Upper lobe of right lung (tissue), 1 donor: ENCODE results near the gene DPP6. TPM values are rescaled to one million over a fixed set of nuclear protein-coding genes. Genes with fewer than 3 reads are reported as not detected.

Experiments used
- ATAC-seq: fragments of 200-7000 bp; cut with Tn5 transposase; one replicate; pipeline ENCODE4 v1.9.1; 2020; ENCODE audit warnings: mild to moderate bottlenecking, moderate library complexity
- DNase-seq: peaks from one replicate; pipeline ENCODE4 v3.0.0-alpha.2; 2020
- H3K27ac ChIP-seq: fragments of 200-600 bp; one replicate; pipeline ENCODE4 v1.8.0; 2022
- H3K27me3 ChIP-seq: fragments of 200-600 bp; one replicate; pipeline ENCODE4 v1.8.0; 2022; ENCODE audit warnings: mild to moderate bottlenecking
- H3K36me3 ChIP-seq: fragments of 200-600 bp; one replicate; pipeline ENCODE4 v1.8.0; 2022
- H3K4me1 ChIP-seq: fragments of 200-600 bp; one replicate; pipeline ENCODE4 v1.8.0; 2022
- H3K4me3 ChIP-seq: fragments of 200-600 bp; one replicate; pipeline ENCODE4 v1.8.0; 2022; ENCODE audit warnings: mild to moderate bottlenecking
- H3K9me3 ChIP-seq: fragments of 200-600 bp; one replicate; pipeline ENCODE4 v1.8.0; 2022
- CTCF ChIP-seq: fragments of 200-600 bp; IDR thresholded peaks from one replicate; pipeline ENCODE4 v1.8.0; 2022; ENCODE audit warnings: antibody characterized with exemption
- intact Hi-C: fragments of 100-400 bp; cut with DNase I; formaldehyde crosslinking; loops from one replicate; pipeline ENCODE4 v1.11.0; 2022
- total RNA-seq: library from RNA; stranded (reverse); fragmentation: NEBNext Ultra II Directional; extraction: Animal tissue kit (Norgen Biotek cat#: 25700); gene quantifications from one replicate; pipeline ENCODE4 v1.2.1, GENCODE V29; 2021
- donor health status: DM: no; HTN: yes; CAD: no; lungs with severe emphysema.

The DPP6 gene
- total RNA-seq, 1 donor from 2014 or later = 1.6 TPM

- intact Hi-C loops = no loop called here
- no peaks in the 10 kb centered on the region for H3K4me1 ChIP-seq
- H3K36me3 ChIP-seq = no peaks in the 10 kb centered on the region
- TF ChIP-seq CTCF = no peak
- H3K27me3 ChIP-seq = no peaks in the 10 kb centered on the region
- no peak overlapping the region for H3K27ac ChIP-seq
- no peak overlapping the region for H3K4me3 ChIP-seq
- H3K9me3 ChIP-seq = no peaks in the 10 kb centered on the region
- no peak for ATAC-seq
- no peak for DNase-seq
Observed at GRCh38 chr7:154188330-154188729, 136.1 kb downstream of the DPP6 start.

GRCh38 chr7:154195266-154195665 is 143.1 kb downstream of the DPP6 start:
- no peaks in the 10 kb centered on the region for H3K9me3 ChIP-seq
- no peak overlapping the region for H3K27ac ChIP-seq
- TF ChIP-seq CTCF = no peak
- intact Hi-C loops = no loop called here
- H3K4me3 ChIP-seq = no peak overlapping the region
- H3K27me3 ChIP-seq = no peaks in the 10 kb centered on the region
- H3K4me1 ChIP-seq = no peaks in the 10 kb centered on the region
- ATAC-seq (no peak), DNase-seq (no peak)
- no peaks in the 10 kb centered on the region for H3K36me3 ChIP-seq

- H3K4me3 ChIP-seq = no peak overlapping the region
- intact Hi-C loops = no loop called here
- ATAC-seq = no peak
- no peak for TF ChIP-seq CTCF
- H3K27me3 ChIP-seq = no peaks in the 10 kb centered on the region
- no peaks in the 10 kb centered on the region for H3K4me1 ChIP-seq
- no peaks in the 10 kb centered on the region for H3K36me3 ChIP-seq
- no peaks in the 10 kb centered on the region for H3K9me3 ChIP-seq
- H3K27ac ChIP-seq = no peak overlapping the region
- no peak for DNase-seq
Observed at GRCh38 chr7:154198481-154198880, 146.3 kb downstream of the DPP6 start.

- ATAC-seq = no peak
- Histone ChIP-seq H3K36me3 (no peaks in the 10 kb centered on the region), H3K27me3 (no peaks in the 10 kb centered on the region), H3K9me3 (no peaks in the 10 kb centered on the region), H3K27ac (no peak overlapping the region), H3K4me1 (no peaks in the 10 kb centered on the region), H3K4me3 (no peak overlapping the region)
- no peak for TF ChIP-seq CTCF
- no peak for DNase-seq
- intact Hi-C loops = no loop called here
Observed at GRCh38 chr7:154200241-154200640, 148.0 kb downstream of the DPP6 start.

- DNase-seq = no peak
- intact Hi-C loops = no loop called here
Observed at GRCh38 chr7:154202002-154202401, 149.8 kb downstream of the DPP6 start.

More at GRCh38 chr7:154202002-154202401, 149.8 kb downstream of the DPP6 start:
- no peak overlapping the region for H3K27ac ChIP-seq
- no peak for TF ChIP-seq CTCF
- H3K4me3 ChIP-seq = no peak overlapping the region
- H3K36me3 ChIP-seq = no peaks in the 10 kb centered on the region
- no peaks in the 10 kb centered on the region for H3K4me1 ChIP-seq
- no peaks in the 10 kb centered on the region for H3K27me3 ChIP-seq
- H3K9me3 ChIP-seq = no peaks in the 10 kb centered on the region
- ATAC-seq = no peak
